AG04450 (cell line): Measurements from ENCODE around the gene MYH11. TPM values are rescaled to one million over a fixed set of nuclear protein-coding genes. Genes with fewer than 3 reads are reported as not detected.
A peak's percentile ranks its signal among the peaks of the same experiment; 100 is the strongest.

Experiments used
- CTCF ChIA-PET: fragments of 300-600, 350-600 bp; formaldehyde crosslinking; extraction: SDS; loops from one replicate; lab custom pipeline; 2022; ENCODE audit warnings: antibody characterized with exemption, inconsistent platforms; lab: Charles Lee
- POLR2A ChIA-PET: fragments of 350-600 bp; formaldehyde crosslinking; extraction: SDS; loops from one replicate; lab custom pipeline; 2021; ENCODE audit warnings: antibody characterized with exemption, inconsistent platforms; lab: Yijun Ruan, JAX
- DNase-seq: peaks from one replicate; pipeline ENCODE4 v3.0.0-alpha.2; 2011; ENCODE audit warnings: low read depth, low spot score
- H3K27ac ChIP-seq: one replicate; pipeline ENCODE4 v1.5.1; 2012; ENCODE audit warnings: low read depth, low read length, control low read depth
- H3K27me3 ChIP-seq: one replicate; pipeline ENCODE4 v1.6.0; 2012; ENCODE audit warnings: low read length; ENCODE audit not compliant: control insufficient read depth, insufficient read depth
- H3K4me3 ChIP-seq: 2 replicates; pipeline ENCODE4 v1.5.1; 2011; ENCODE audit warnings: mild to moderate bottlenecking, low read depth, low read length, control low read depth
- H3K9me3 ChIP-seq: 2 replicates; pipeline ENCODE4 v1.5.1; 2012; ENCODE audit warnings: low read length; ENCODE audit not compliant: control insufficient read depth, insufficient read depth
- CTCF ChIP-seq: IDR thresholded peaks from 2 replicates; pipeline ENCODE4 v1.5.1; 2011; ENCODE audit warnings: low read depth, low read length, control low read depth, inconsistent platforms
- polyA plus RNA-seq: library from polyadenylated mRNA; depleted of rRNA; stranded (reverse); fragments of >200 nt; gene quantifications from 2 replicates; pipeline ENCODE4 v1.2.3, GENCODE V29; 2011

MYH11 gene
- polyA plus RNA-seq, 1 experiment, result 0.20 TPM

GRCh38 chr16:15894571-15895374 lies 37.9 kb upstream of the MYH11 start:
- ChIA-PET POLR2A (no interaction called here), CTCF (interaction anchor here (1.6 kb wide), 1 partner anchor 20 kb away, joined by 5 read pairs; no protein-coding TSS in a partner anchor)
- Histone ChIP-seq H3K27ac (no peak overlapping the region), H3K27me3 (no peaks in the 10 kb centered on the region), H3K4me3 (no peak overlapping the region), H3K9me3 (no peaks in the 10 kb centered on the region)
- no peak for DNase-seq
- no peak for TF ChIP-seq CTCF

GRCh38 chr16:15891508-15891907 lies 34.7 kb upstream of the MYH11 start:
- POLR2A ChIA-PET, result no interaction called here
- Histone ChIP-seq H3K9me3 (no peaks in the 10 kb centered on the region), H3K4me3 (no peak overlapping the region), H3K27ac (no peak overlapping the region), H3K27me3 (no peaks in the 10 kb centered on the region)
- TF ChIP-seq CTCF, result no peak
- CTCF ChIA-PET, result no interaction called here
- no peak for DNase-seq

- Histone ChIP-seq H3K27ac (peak within 1 kb of the TSS; percentile 85), H3K27me3 (no peaks in the 10 kb centered on the region), H3K9me3 (no peaks in the 10 kb centered on the region), H3K4me3 (peak within 1 kb of the TSS; percentile 96)
- POLR2A ChIA-PET, result interaction anchor here (0.6 to 1.9 kb wide), 18 partner anchors 9 to 234 kb away, joined by 3 to 8 read pairs (median 4); no protein-coding TSS in a partner anchor
- DNase-seq, result peak; percentile 97
- CTCF ChIA-PET, result interaction anchor here (0.6 to 4.9 kb wide), 5 partner anchors 9 to 393 kb away, joined by 3 to 35 read pairs (median 3); no protein-coding TSS in a partner anchor
- TF ChIP-seq CTCF, result peak; percentile 20; the same call in 1 of the 2 replicates
Measured at GRCh38 chr16:15888072-15888976, 31.5 kb upstream of the MYH11 start, which contains the start of gene CEP20. Gene CEP20, minus strand, starts transcription at chr16:15888603. Its CDS starts 18 bp downstream, at chr16:15888585.

GRCh38 chr16:15887283-15887682 lies 30.5 kb upstream of the MYH11 start:
- no peak for TF ChIP-seq CTCF
- H3K9me3 ChIP-seq, result no peaks in the 10 kb centered on the region
- no peaks in the 10 kb centered on the region for H3K27me3 ChIP-seq
- CTCF ChIA-PET, result interaction anchor here (0.7 to 4.9 kb wide), 2 partner anchors 13 to 209 kb away, joined by 3 to 35 read pairs; no protein-coding TSS in a partner anchor
- H3K4me3 ChIP-seq, result peak overlapping the region; percentile 96
- H3K27ac ChIP-seq, result no peak overlapping the region
- DNase-seq, result no peak
- POLR2A ChIA-PET, result interaction anchor here (1.0 to 1.9 kb wide), 5 partner anchors 58 to 232 kb away, joined by 3 to 8 read pairs (median 4); no protein-coding TSS in a partner anchor
